ENCODE results near the gene NAIF1.
A peak's percentile ranks its signal among the peaks of the same experiment; 100 is the strongest.
"Not testable (repeated sequence)": the region's sequence is repeated elsewhere in the genome, so short reads cannot be mapped to it uniquely, and the experiment has no call there.

Gene NAIF1

GRCh38 chr9:128061275-128061960, 5.7 kb downstream of the NAIF1 start:
- no peak for DNase-seq (ENCODE audit: low read depth in 2 of 2)

- DNase-seq (ENCODE audit: low read depth in 2 of 2) = no peak
Observed at GRCh38 chr9:128059365-128059983, 7.6 kb downstream of the NAIF1 start.

- no peak for DNase-seq (ENCODE audit: low read depth in 2 of 2)
Observed at GRCh38 chr9:128057724-128058409, 9.3 kb downstream of the NAIF1 start.

- no peak for DNase-seq (ENCODE audit: low read depth in 2 of 2)
Observed at GRCh38 chr9:128056887-128057723, 10.0 kb downstream of the NAIF1 start.

GRCh38 chr9:128056086-128056485, 11.0 kb downstream of the NAIF1 start:
- DNase-seq (ENCODE audit: low read depth in 2 of 2) = no peak

- DNase-seq (ENCODE audit: low read depth in 2 of 2) = no peak
Observed at GRCh38 chr9:128055344-128056040, 11.6 kb downstream of the NAIF1 start.

GRCh38 chr9:128054087-128054486, 13.0 kb downstream of the NAIF1 start:
- DNase-seq (ENCODE audit: low read depth in 2 of 2) = no peak

- DNase-seq (ENCODE audit: low read depth in 2 of 2) = no peak
Observed at GRCh38 chr9:128053560-128053959, 13.6 kb downstream of the NAIF1 start.

GRCh38 chr9:128051932-128052709, 15.0 kb downstream of the NAIF1 start:
- no peak for DNase-seq (ENCODE audit: low read depth in 2 of 2)

GRCh38 chr9:128049843-128050242, 17.3 kb downstream of the NAIF1 start:
- DNase-seq (ENCODE audit: low read depth in 2 of 2) = no peak

- DNase-seq (ENCODE audit: low read depth in 2 of 2) = no peak
Observed at GRCh38 chr9:128048663-128049062, 18.5 kb downstream of the NAIF1 start.

- no peak for DNase-seq (ENCODE audit: low read depth in 2 of 2)
Observed at GRCh38 chr9:128047231-128047630, 19.9 kb downstream of the NAIF1 start.

GRCh38 chr9:128045831-128046230, 21.3 kb downstream of the NAIF1 start:
- DNase-seq (ENCODE audit: low read depth in 2 of 2) = no peak

GRCh38 chr9:128045409-128045808, 21.7 kb downstream of the NAIF1 start:
- DNase-seq (ENCODE audit: low read depth in 2 of 2) = not testable (repeated sequence)

- no peak for DNase-seq (ENCODE audit: low read depth in 2 of 2)
Observed at GRCh38 chr9:128043467-128043868, 23.7 kb downstream of the NAIF1 start.

- no peak for DNase-seq (ENCODE audit: low read depth in 2 of 2)
Observed at GRCh38 chr9:128042043-128042442, 25.1 kb downstream of the NAIF1 start.

GRCh38 chr9:128040783-128041182, 26.3 kb downstream of the NAIF1 start:
- DNase-seq (ENCODE audit: low read depth in 2 of 2) = not testable (repeated sequence)

GRCh38 chr9:128036522-128036921, 30.6 kb downstream of the NAIF1 start:
- DNase-seq (ENCODE audit: low read depth in 2 of 2) = not testable (repeated sequence)

GRCh38 chr9:128034821-128035652, 32.1 kb downstream of the NAIF1 start:
- DNase-seq (ENCODE audit: low read depth in 2 of 2) = peak in 1 of 2 donors; percentile 39

- DNase-seq (ENCODE audit: low read depth in 2 of 2) = no peak
Observed at GRCh38 chr9:128033609-128034008, 33.5 kb downstream of the NAIF1 start.

All from activated CD8-positive, alpha-beta memory T cell treated with anti-CD3 and anti-CD28 coated beads for 4 hours (primary cell).